ENCODE measurements around the gene CTSZ. TPM values are rescaled to one million over a fixed set of nuclear protein-coding genes. Genes with fewer than 3 reads are reported as not detected.
A peak's percentile ranks its signal among the peaks of the same experiment; 100 is the strongest.
"Not testable (repeated sequence)": the region's sequence is repeated elsewhere in the genome, so short reads cannot be mapped to it uniquely, and the experiment has no call there.

Gene CTSZ
- total RNA-seq, 2 donors from 2014 or later: 274 to 303 TPM

DNA sequence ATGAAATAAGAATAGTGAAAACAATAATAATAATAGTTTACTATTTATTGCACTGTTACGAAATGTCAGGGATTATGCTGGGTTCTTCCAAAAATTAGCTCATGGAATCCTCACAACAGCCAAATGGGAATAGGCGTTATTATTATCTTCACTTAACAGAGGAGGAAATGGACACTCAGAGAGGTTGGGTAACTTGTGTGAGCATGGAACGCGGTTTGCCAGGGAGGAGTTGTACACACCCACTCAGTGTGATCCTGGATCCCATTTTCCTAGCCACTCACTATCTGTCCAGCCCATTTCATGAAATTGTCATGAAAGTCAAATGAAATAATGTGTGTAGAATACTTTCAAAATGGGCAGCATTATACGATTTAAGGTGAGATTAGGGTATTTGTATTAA, 21.4 kb downstream of the CTSZ start:
- Histone ChIP-seq H3K27ac (no peak overlapping the region), H3K27me3 (no peaks in the 10 kb centered on the region), H3K9me3 (no peaks in the 10 kb centered on the region), H3K9ac (ENCODE audit: low read depth in 2 of 2, low read length in 2 of 2) (no peak overlapping the region), H3K4me3 (no peak overlapping the region), H3K4me1 (no peaks in the 10 kb centered on the region), H3K36me3 (peaks cover 2% of the 10 kb centered on the region)
- DNase-seq: no peak
- TF ChIP-seq CTCF (IDR thresholded peaks at IDR 0.05): no peak
- intact Hi-C loops (cut with DNase I): no loop called here

GRCh38 chr20:58984691-58985090, 22.4 kb downstream of the CTSZ start:
- Histone ChIP-seq H3K4me3 (no peak overlapping the region), H3K4me1 (no peaks in the 10 kb centered on the region), H3K9ac (ENCODE audit: low read depth in 2 of 2, low read length in 2 of 2) (no peak overlapping the region), H3K27ac (no peak overlapping the region), H3K27me3 (no peaks in the 10 kb centered on the region), H3K9me3 (no peaks in the 10 kb centered on the region), H3K36me3 (no peaks in the 10 kb centered on the region)
- intact Hi-C loops (cut with DNase I): loop anchor here (5.0 kb wide), 1 partner anchor 82 kb away; no protein-coding TSS in a partner anchor
- no peak for TF ChIP-seq CTCF (IDR thresholded peaks at IDR 0.05)
- DNase-seq: no peak

- not testable (repeated sequence) for H3K4me1 ChIP-seq; H3K9me3 ChIP-seq; H3K27me3 ChIP-seq; H3K27ac ChIP-seq; H3K36me3 ChIP-seq; H3K4me3 ChIP-seq; DNase-seq; H3K9ac ChIP-seq (ENCODE audit: low read depth in 2 of 2, low read length in 2 of 2)
- intact Hi-C loops (cut with DNase I): loop anchor here (5.0 kb wide), 1 partner anchor 81 kb away; no protein-coding TSS in a partner anchor
Measured at GRCh38 chr20:58983115-58983468, 24.0 kb downstream of the CTSZ start.

DNA sequence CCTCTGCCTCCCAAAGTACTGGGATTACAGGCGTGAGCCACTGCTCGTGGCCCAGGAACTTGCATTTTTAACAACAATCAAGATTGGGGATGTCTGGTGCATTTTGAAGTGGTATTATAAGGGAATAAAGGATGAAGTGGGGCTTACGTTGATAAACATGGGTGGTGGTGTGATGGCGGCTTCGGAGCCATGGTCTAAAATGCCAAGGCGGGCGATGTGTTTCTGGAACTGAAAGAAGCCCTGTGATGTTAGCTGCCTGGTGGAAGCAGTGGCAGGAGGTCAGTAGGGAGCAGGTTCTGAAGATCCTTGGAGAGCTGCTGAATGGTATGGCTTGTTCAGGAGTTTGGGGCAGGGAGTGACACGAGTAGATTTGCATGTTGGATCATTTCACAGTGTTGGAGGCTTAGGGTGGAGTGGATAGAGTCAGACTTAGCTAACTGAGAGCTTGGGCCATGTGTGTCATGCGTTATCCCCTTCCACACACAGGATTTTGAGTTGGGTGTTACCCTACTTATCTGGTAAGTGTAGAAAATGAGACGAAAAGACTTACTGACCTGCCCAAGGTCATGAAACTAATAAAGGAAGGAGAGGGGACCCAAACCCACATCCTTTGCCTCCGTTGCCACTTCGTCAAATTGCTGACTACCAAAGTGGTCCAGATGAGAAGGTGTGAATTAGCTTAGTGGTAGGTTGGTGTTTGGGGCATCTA, 24.5 kb downstream of the CTSZ start:
- DNase-seq: no peak
- TF ChIP-seq CTCF (IDR thresholded peaks at IDR 0.05): no peak
- Histone ChIP-seq H3K4me3 (peak overlapping the region; percentile 58), H3K27ac (no peak overlapping the region), H3K27me3 (no peaks in the 10 kb centered on the region), H3K36me3 (no peaks in the 10 kb centered on the region), H3K9me3 (no peaks in the 10 kb centered on the region), H3K4me1 (no peaks in the 10 kb centered on the region), H3K9ac (ENCODE audit: low read depth in 2 of 2, low read length in 2 of 2) (no peak overlapping the region)
- intact Hi-C loops (cut with DNase I): loop anchor here (5.0 kb wide), 1 partner anchor 80 kb away; no protein-coding TSS in a partner anchor

GRCh38 chr20:58981628-58982364, 25.3 kb downstream of the CTSZ start:
- peak overlapping the region; percentile 58 for H3K4me3 ChIP-seq
- H3K27ac ChIP-seq: peak overlapping the region; percentile 24
- peak; percentile 33 for DNase-seq
- no peaks in the 10 kb centered on the region for H3K4me1 ChIP-seq
- intact Hi-C loops (cut with DNase I): loop anchor here (5.0 kb wide), 1 partner anchor 79 kb away; no protein-coding TSS in a partner anchor
- H3K27me3 ChIP-seq: no peaks in the 10 kb centered on the region
- no peaks in the 10 kb centered on the region for H3K9me3 ChIP-seq
- H3K9ac ChIP-seq (ENCODE audit: low read depth in 2 of 2, low read length in 2 of 2): peak overlapping the region; percentile 76 to 94
- TF ChIP-seq CTCF (IDR thresholded peaks at IDR 0.05): no peak
- H3K36me3 ChIP-seq: no peaks in the 10 kb centered on the region
